Spleen (tissue), 11 donors: Measurements from ENCODE around the gene FBXL17. TPM values are rescaled to one million over a fixed set of nuclear protein-coding genes. Genes with fewer than 3 reads are reported as not detected.

ENCODE experiments used
- DNase-seq: peaks from one replicate; pipeline ENCODE4 v3.0.0-alpha.2; 2020
- H3K27ac ChIP-seq, 8 donors: fragments of 200-600 bp; sonication (generic) in 7 of 8; 1 replicate in 4 of 8; 2 replicates in 4 of 8; pipeline versions ENCODE4 v1.5.0 to v1.8.0; 2016 to 2021; ENCODE audit warnings: inconsistent platforms in 4 of 8, mild to moderate bottlenecking in 4 of 8, moderate library complexity in 1 of 8
- H3K27me3 ChIP-seq, 7 donors: fragments of 200-600 bp; sonication (generic) in 6 of 7; replicated peaks in 1 of 7; 1 replicate in 4 of 7; 2 replicates in 3 of 7; pipeline versions ENCODE4 v1.5.0 to v1.8.0; 2016 to 2021; ENCODE audit warnings: inconsistent platforms in 3 of 7, mild to moderate bottlenecking in 1 of 7
- H3K36me3 ChIP-seq, 6 donors: fragments of 200-600 bp; sonication (generic) in 5 of 6; 1 replicate in 4 of 6; 2 replicates in 2 of 6; pipeline versions ENCODE4 v1.5.0 to v1.8.0; 2016 to 2021; ENCODE audit warnings: inconsistent platforms in 2 of 6
- H3K4me1 ChIP-seq, 6 donors: fragments of 200-600 bp; sonication (generic) in 5 of 6; 1 replicate in 3 of 6; 2 replicates in 3 of 6; pipeline versions ENCODE4 v1.5.0 to v1.8.0; 2016 to 2021; ENCODE audit warnings: inconsistent platforms in 3 of 6
- H3K4me3 ChIP-seq, 8 donors: fragments of 200-600 bp; sonication (generic) in 7 of 8; 1 replicate in 4 of 8; 2 replicates in 4 of 8; pipeline versions ENCODE4 v1.5.0 to v1.8.0; 2016 to 2021; ENCODE audit warnings: inconsistent platforms in 4 of 8, mild to moderate bottlenecking in 4 of 8, moderate library complexity in 2 of 8
- H3K9me3 ChIP-seq, 8 donors: fragments of 200-600 bp; sonication (generic) in 7 of 8; 1 replicate in 4 of 8; 2 replicates in 4 of 8; pipeline versions ENCODE4 v1.5.0 to v1.8.0; 2016 to 2021; ENCODE audit warnings: inconsistent platforms in 4 of 8
- POLR2A ChIP-seq, 3 donors: fragments of 450-650 bp; IDR thresholded peaks; one replicate each; pipeline ENCODE4 v1.5.1; 2017; ENCODE audit warnings: antibody characterized with exemption in 3 of 3, mild to moderate bottlenecking in 1 of 3
- POLR2AphosphoS5 ChIP-seq, 3 donors: sonication (generic); formaldehyde crosslinking; IDR thresholded peaks; one replicate each; pipeline ENCODE4 v1.5.1; 2017; ENCODE audit warnings: antibody characterized with exemption in 3 of 3
- WGBS, 5 donors: extraction: QIAGEN DNeasy Blood & Tissue Kit in 3 of 5; methylation state at CpG; one replicate each; pipeline versions ENCODE4 v1.1.5 to v1.1.7; 2013 to 2018; 5-methylcytosine and 5-hydroxymethylcytosine counted together
- intact Hi-C: fragments of 100-400 bp; cut with DNase I; formaldehyde crosslinking; loops from one replicate; pipeline ENCODE4 v1.15.0; 2023; ENCODE audit warnings: low total_unique reads
- polyA plus RNA-seq, 3 donors: library from polyadenylated mRNA; stranded (reverse); fragments of 200-250 nt; gene quantifications; one replicate each; pipeline ENCODE4 v1.2.1, GENCODE V29; 2013
- total RNA-seq, 7 donors: library from RNA; depleted of rRNA in 3 of 7; stranded (reverse); fragments of >200 nt in 3 of 7; fragmentation: NEBNext Ultra II Directional in 4 of 7; extraction: Animal tissue kit (Norgen Biotek cat#: 25700) in 4 of 7; gene quantifications; one replicate each; pipeline versions ENCODE4 v1.1.0 to v1.2.1, GENCODE V29; 2016 to 2021
- TF ChIP-seq, protein P1 (sequence below), 11 experiments: fragments of 200-600 bp in 7 of 11; fragments of 450-650 bp in 4 of 11; sonication (generic) in 4 of 11; IDR thresholded peaks in 8 of 11; conservative IDR thresholded peaks in 3 of 11; 1 replicate in 7 of 11; 2 replicates in 4 of 11; pipeline versions ENCODE4 v1.4.0 to v1.8.0; 2016 to 2021; ENCODE audit warnings: antibody characterized with exemption in 11 of 11, inconsistent platforms in 4 of 11, mild to moderate bottlenecking in 1 of 11
- donor health status: healthy with polysubstance abuse.
- donor health status: DM: no; HTN: no; CAD: no; lungs with moderate emphysema.
- donor health status: DM: no; HTN: no; CAD: no.
- donor health status: Bipolar disorder and iron deficiency.
- donor health status: healthy.
- donor health status: DM: no; HTN: no; CAD: no.
- donor health status: DM: yes; HTN: yes; CAD: no.

Gene FBXL17
- total and polyA plus RNA-seq, 10 donors, result 5.1 to 39.9 (median 21.8) TPM

DNA sequence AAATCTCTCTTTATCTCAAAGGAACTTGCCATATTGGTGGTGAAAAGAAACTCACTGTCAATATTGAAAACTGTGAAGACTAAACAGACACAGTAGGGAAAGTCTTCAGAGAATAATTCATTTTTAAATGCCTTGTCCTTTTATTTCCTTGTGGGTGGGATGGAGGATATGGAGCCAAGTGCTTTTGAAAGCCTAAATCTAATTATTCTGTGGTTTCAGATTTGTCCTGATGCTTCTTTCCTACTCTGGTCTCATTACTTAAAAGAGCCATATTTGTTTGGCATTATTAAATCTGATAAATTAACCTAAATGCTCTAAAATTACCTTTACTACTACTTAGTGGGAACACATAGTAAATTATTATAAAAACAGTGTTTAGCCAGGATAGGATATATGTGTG lies 452.8 kb downstream of the FBXL17 start:
- intact Hi-C loops, result no loop called here
- H3K36me3 ChIP-seq, result no peaks in the 10 kb centered on the region
- DNase-seq, result no peak
- no peaks in the 10 kb centered on the region for H3K4me1 ChIP-seq
- H3K9me3 ChIP-seq, result no peaks in the 10 kb centered on the region
- H3K4me3 ChIP-seq, result no peak overlapping the region
- H3K27ac ChIP-seq, result no peak overlapping the region
- no peak for TF ChIP-seq POLR2AphosphoS5 (IDR thresholded peaks at IDR 0.05)
- TF ChIP-seq, protein P1, sequence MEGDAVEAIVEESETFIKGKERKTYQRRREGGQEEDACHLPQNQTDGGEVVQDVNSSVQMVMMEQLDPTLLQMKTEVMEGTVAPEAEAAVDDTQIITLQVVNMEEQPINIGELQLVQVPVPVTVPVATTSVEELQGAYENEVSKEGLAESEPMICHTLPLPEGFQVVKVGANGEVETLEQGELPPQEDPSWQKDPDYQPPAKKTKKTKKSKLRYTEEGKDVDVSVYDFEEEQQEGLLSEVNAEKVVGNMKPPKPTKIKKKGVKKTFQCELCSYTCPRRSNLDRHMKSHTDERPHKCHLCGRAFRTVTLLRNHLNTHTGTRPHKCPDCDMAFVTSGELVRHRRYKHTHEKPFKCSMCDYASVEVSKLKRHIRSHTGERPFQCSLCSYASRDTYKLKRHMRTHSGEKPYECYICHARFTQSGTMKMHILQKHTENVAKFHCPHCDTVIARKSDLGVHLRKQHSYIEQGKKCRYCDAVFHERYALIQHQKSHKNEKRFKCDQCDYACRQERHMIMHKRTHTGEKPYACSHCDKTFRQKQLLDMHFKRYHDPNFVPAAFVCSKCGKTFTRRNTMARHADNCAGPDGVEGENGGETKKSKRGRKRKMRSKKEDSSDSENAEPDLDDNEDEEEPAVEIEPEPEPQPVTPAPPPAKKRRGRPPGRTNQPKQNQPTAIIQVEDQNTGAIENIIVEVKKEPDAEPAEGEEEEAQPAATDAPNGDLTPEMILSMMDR (IDR thresholded peaks at IDR 0.05 in 8 of 11, conservative IDR thresholded peaks at IDR 0.05 in 3 of 11), result no peak
- TF ChIP-seq POLR2A (IDR thresholded peaks at IDR 0.05), result no peak
- H3K27me3 ChIP-seq, result no peaks in the 10 kb centered on the region

DNA sequence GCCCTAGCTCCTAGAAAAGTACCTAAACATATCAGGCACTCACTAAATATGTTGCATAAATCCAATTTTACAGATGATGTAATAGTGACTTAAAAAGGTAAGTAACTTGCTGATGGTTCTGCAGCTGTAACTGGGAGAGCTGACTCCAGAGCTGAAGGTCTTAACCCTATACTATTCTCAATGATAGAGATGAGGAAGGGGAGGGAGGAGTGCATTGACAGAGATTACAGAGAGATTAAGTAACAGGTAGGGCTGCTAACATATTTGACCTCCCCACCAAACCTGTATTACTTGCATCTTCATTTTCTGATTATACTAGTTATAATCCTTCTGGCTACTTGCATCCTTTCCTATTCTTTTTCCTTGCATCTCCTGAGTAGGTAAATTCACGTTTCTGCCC lies 455.8 kb downstream of the FBXL17 start:
- Histone ChIP-seq H3K27ac (no peak overlapping the region), H3K36me3 (no peaks in the 10 kb centered on the region), H3K4me3 (no peak overlapping the region), H3K27me3 (no peaks in the 10 kb centered on the region), H3K9me3 (no peaks in the 10 kb centered on the region), H3K4me1 (no peaks in the 10 kb centered on the region)
- WGBS, 5 donors, result 72 to 89% (median 83%) methylated on average over 1 of the region's 1 CpG
- DNase-seq, result no peak
- TF ChIP-seq, protein P1 (IDR thresholded peaks at IDR 0.05 in 8 of 11, conservative IDR thresholded peaks at IDR 0.05 in 3 of 11), result no peak
- TF ChIP-seq POLR2A (IDR thresholded peaks at IDR 0.05), result no peak
- TF ChIP-seq POLR2AphosphoS5 (IDR thresholded peaks at IDR 0.05), result no peak
- intact Hi-C loops, result no loop called here

DNA sequence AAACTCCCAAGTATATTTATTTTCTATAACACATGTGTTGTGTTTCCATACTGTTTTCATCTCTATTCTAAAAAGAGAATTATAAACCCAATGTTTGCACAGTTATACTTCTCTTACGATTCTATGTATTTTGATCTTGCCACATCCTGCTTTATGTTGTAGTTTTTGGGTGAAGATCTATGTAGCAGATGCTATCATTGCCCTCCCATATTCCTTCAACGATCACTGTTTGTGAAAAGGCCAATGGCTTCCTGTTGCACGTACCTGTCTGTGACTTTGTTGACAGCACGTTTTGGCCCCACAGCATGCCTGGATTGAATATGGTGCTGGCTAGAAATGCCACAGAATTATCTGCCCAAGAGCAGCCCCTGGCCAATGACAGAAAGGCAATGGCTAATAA lies 456.7 kb downstream of the FBXL17 start:
- DNase-seq, result no peak
- Histone ChIP-seq H3K27ac (no peak overlapping the region), H3K4me1 (no peaks in the 10 kb centered on the region), H3K36me3 (no peaks in the 10 kb centered on the region), H3K9me3 (no peaks in the 10 kb centered on the region), H3K27me3 (no peaks in the 10 kb centered on the region), H3K4me3 (no peak overlapping the region)
- intact Hi-C loops, result no loop called here
- TF ChIP-seq POLR2AphosphoS5 (IDR thresholded peaks at IDR 0.05), result no peak
- TF ChIP-seq POLR2A (IDR thresholded peaks at IDR 0.05), result no peak
- TF ChIP-seq, protein P1 (IDR thresholded peaks at IDR 0.05 in 8 of 11, conservative IDR thresholded peaks at IDR 0.05 in 3 of 11), result no peak
- WGBS, 5 donors, result 50 to 68% (median 63%) methylated on average over 4 of the region's 4 CpGs

DNA sequence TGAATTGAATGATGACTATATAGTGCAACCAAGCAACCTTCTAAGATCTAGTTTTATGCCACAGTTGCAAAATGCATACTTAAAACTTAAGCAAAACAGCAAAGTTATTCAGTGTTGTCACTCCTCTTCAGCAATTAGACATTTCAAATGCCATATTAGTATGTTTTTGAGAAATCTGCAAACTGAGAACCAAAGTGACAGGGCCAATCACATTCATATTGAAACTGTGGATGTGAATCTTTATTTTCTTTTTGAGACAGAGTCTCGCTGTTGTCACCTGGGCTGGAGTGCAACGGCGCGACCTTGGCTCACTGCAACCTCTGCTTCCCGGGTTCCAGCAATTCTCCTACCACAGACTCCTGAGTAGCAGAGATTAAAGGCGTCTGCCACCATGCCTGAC lies 461.9 kb downstream of the FBXL17 start:
- 72 to 91% (median 77%) methylated on average over 6 of the region's 6 CpGs for WGBS, 5 donors
- no peak for DNase-seq
- Histone ChIP-seq H3K27me3 (no peaks in the 10 kb centered on the region), H3K4me1 (no peaks in the 10 kb centered on the region), H3K36me3 (no peaks in the 10 kb centered on the region), H3K4me3 (no peak overlapping the region), H3K9me3 (no peaks in the 10 kb centered on the region), H3K27ac (no peak overlapping the region)
- intact Hi-C loops, result no loop called here
- TF ChIP-seq POLR2AphosphoS5 (IDR thresholded peaks at IDR 0.05), result no peak
- TF ChIP-seq, protein P1 (IDR thresholded peaks at IDR 0.05 in 8 of 11, conservative IDR thresholded peaks at IDR 0.05 in 3 of 11), result no peak
- no peak for TF ChIP-seq POLR2A (IDR thresholded peaks at IDR 0.05)
